NK-92 treated with Interleukin-12 subunit alpha and Interleukin-12 subunit beta, amount 100 ng/mL, for 24 hours (cell line): Measurements from ENCODE around the gene CCDC102A.
"Not testable (repeated sequence)": the region's sequence is repeated elsewhere in the genome, so short reads cannot be mapped to it uniquely, and the experiment has no call there.

Source experiments
- DNase-seq: peaks from one replicate; lab custom pipeline; 2025; lab: John Stamatoyannopoulos, UW

CCDC102A gene

GRCh38 chr16:57565461-57565860, 29.1 kb upstream of the CCDC102A start:
- DNase-seq: no peak

- DNase-seq: no peak
These were observed 28.4 kb upstream of the CCDC102A start for GRCh38 chr16:57564571-57565270.

GRCh38 chr16:57563761-57564160, 27.4 kb upstream of the CCDC102A start:
- no peak for DNase-seq

- no peak for DNase-seq
These were observed 27.0 kb upstream of the CCDC102A start for GRCh38 chr16:57563487-57563750.

- DNase-seq: no peak
These were observed 26.5 kb upstream of the CCDC102A start for GRCh38 chr16:57562669-57563486.

GRCh38 chr16:57562066-57562465, 25.7 kb upstream of the CCDC102A start:
- DNase-seq: no peak

- DNase-seq: no peak
These were observed 22.9 kb upstream of the CCDC102A start for GRCh38 chr16:57559072-57559790.

- no peak for DNase-seq
These were observed 20.7 kb upstream of the CCDC102A start for GRCh38 chr16:57556941-57557541.

GRCh38 chr16:57555831-57556230, 19.5 kb upstream of the CCDC102A start:
- no peak for DNase-seq

GRCh38 chr16:57551057-57551456, 14.7 kb upstream of the CCDC102A start:
- DNase-seq: no peak

GRCh38 chr16:57549730-57550129, 13.4 kb upstream of the CCDC102A start:
- no peak for DNase-seq

GRCh38 chr16:57548408-57548807, 12.0 kb upstream of the CCDC102A start:
- DNase-seq: no peak

GRCh38 chr16:57547524-57547923, 11.2 kb upstream of the CCDC102A start:
- not testable (repeated sequence) for DNase-seq

GRCh38 chr16:57544124-57544653, 7.8 kb upstream of the CCDC102A start:
- peak; percentile 23 for DNase-seq

- no peak for DNase-seq
These were observed 5.5 kb upstream of the CCDC102A start for GRCh38 chr16:57541754-57542435.

- DNase-seq: no peak
These were observed 4.8 kb upstream of the CCDC102A start for GRCh38 chr16:57540906-57541753.

- no peak for DNase-seq
These were observed 4.0 kb upstream of the CCDC102A start for GRCh38 chr16:57540387-57540786.

GRCh38 chr16:57539072-57539796, 2.9 kb upstream of the CCDC102A start:
- no peak for DNase-seq

GRCh38 chr16:57538235-57538721, 1.9 kb upstream of the CCDC102A start:
- DNase-seq: no peak
